ENCODE results near the gene ZNF804B.

The ZNF804B gene

DNA sequence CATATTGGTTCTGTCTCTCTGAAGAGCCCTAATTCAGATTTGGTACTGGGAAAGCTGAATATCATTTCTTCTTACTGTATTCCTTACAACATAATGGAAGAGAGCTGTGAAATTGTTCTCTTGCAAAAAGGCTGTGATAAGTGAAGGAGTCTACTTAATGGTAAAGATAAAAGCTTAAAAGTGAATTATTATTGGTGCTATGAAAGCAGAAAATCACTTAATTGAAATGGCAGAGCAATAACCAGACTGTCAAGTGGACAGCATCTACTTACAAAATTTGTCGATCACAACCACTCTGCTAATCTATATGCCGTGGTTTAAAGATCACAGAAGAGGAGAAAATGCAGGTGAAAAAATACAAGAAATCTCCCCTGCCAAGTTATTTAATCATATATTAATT lies 300.7 kb downstream of the ZNF804B start:
- Histone ChIP-seq H3K27ac (no peak overlapping the region), H3K4me3 (no peak overlapping the region)
- TF ChIP-seq, protein P1, sequence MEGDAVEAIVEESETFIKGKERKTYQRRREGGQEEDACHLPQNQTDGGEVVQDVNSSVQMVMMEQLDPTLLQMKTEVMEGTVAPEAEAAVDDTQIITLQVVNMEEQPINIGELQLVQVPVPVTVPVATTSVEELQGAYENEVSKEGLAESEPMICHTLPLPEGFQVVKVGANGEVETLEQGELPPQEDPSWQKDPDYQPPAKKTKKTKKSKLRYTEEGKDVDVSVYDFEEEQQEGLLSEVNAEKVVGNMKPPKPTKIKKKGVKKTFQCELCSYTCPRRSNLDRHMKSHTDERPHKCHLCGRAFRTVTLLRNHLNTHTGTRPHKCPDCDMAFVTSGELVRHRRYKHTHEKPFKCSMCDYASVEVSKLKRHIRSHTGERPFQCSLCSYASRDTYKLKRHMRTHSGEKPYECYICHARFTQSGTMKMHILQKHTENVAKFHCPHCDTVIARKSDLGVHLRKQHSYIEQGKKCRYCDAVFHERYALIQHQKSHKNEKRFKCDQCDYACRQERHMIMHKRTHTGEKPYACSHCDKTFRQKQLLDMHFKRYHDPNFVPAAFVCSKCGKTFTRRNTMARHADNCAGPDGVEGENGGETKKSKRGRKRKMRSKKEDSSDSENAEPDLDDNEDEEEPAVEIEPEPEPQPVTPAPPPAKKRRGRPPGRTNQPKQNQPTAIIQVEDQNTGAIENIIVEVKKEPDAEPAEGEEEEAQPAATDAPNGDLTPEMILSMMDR (IDR thresholded peaks at IDR 0.05), result no peak
- DNase-seq (ENCODE audit: low spot score), result no peak

DNA sequence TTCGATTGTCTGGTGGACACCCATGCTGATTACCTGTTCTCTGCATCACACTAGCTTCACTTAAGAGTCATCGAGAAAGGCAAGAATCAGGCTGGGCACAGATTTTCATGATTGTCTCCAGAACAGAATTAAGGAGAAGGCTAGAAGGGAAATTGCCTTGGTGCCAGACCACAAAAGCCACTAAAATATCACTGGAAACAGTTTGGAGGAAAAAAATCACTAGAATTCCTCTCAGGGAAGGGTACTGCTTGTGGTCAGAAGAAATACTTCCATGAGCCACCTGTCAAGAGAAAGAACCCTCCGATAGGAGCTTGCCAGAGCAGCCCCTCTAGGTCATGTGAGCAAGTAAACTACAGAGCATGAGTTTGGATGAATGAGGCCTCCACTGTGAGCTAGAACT lies 305.3 kb downstream of the ZNF804B start:
- DNase-seq (ENCODE audit: low spot score), result no peak
- TF ChIP-seq, protein P1 (IDR thresholded peaks at IDR 0.05), result no peak
- no peak overlapping the region for H3K27ac ChIP-seq
- H3K4me3 ChIP-seq, result no peak overlapping the region

- H3K4me3 ChIP-seq, result no peak overlapping the region
- H3K27ac ChIP-seq, result no peak overlapping the region
- TF ChIP-seq, protein P1 (IDR thresholded peaks at IDR 0.05), result no peak
- DNase-seq (ENCODE audit: low spot score), result no peak
These were observed 307.5 kb downstream of the ZNF804B start for GRCh38 chr7:89067048-89067447.

GRCh38 chr7:89072081-89072480 lies 312.6 kb downstream of the ZNF804B start:
- no peak for DNase-seq (ENCODE audit: low spot score)
- Histone ChIP-seq H3K4me3 (no peak overlapping the region), H3K27ac (no peak overlapping the region)
- TF ChIP-seq, protein P1 (IDR thresholded peaks at IDR 0.05), result no peak

DNA sequence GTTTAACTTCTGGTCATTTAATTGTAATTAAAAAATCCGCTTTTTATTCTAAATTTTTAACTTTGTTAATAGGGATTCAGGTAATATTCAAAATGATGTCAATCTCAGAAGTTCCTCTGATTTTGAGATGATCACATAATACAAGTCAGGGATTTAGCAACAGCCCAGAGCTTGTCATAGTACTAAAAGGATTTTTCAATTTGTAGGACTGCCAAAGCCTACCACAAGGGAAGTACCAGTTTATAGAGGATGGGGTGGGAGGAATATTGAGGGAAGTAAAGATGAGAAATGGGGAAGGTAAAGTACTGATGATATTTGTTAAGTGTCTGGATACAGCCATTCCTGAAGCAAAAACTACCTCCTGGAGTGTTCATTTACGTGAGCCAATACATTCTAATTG lies 314.3 kb downstream of the ZNF804B start:
- H3K27ac ChIP-seq, result no peak overlapping the region
- TF ChIP-seq, protein P1 (IDR thresholded peaks at IDR 0.05), result no peak
- H3K4me3 ChIP-seq, result no peak overlapping the region
- no peak for DNase-seq (ENCODE audit: low spot score)

- no peak overlapping the region for H3K4me3 ChIP-seq
- TF ChIP-seq, protein P1 (IDR thresholded peaks at IDR 0.05), result no peak
- DNase-seq (ENCODE audit: low spot score), result no peak
- H3K27ac ChIP-seq, result no peak overlapping the region
These were observed 318.5 kb downstream of the ZNF804B start for GRCh38 chr7:89077992-89078391.

- DNase-seq (ENCODE audit: low spot score), result no peak
- Histone ChIP-seq H3K4me3 (no peak overlapping the region), H3K27ac (no peak overlapping the region)
- TF ChIP-seq, protein P1 (IDR thresholded peaks at IDR 0.05), result no peak
These were observed 326.1 kb downstream of the ZNF804B start for GRCh38 chr7:89085580-89085979.

Data from coronary artery (tissue), 2 donors.